GM12878 (cell line): ENCODE measurements around the gene GDF15.

Experiments used
- CEBPB ChIP-seq, 2 experiments: fragments of 150-350 bp in 1 of 2; IDR thresholded peaks; 2 replicates each; pipeline ENCODE4 v1.6.1; 2012 to 2014; ENCODE audit warnings: low read depth in 2 of 2, low read length in 2 of 2, borderline replicate concordance in 1 of 2, inconsistent platforms in 1 of 2
- CTCF ChIP-seq, 3 experiments: IDR thresholded peaks in 2 of 3; conservative IDR thresholded peaks in 1 of 3; 2 replicates each; pipeline ENCODE4 v1.5.1; 2011; ENCODE audit warnings: low read depth in 3 of 3, low read length in 3 of 3, mild to moderate bottlenecking in 3 of 3, control low read depth in 2 of 3, moderate library complexity in 2 of 3, inconsistent platforms in 1 of 3, mixed read lengths in 1 of 3; ENCODE audit not compliant: control insufficient read depth in 2 of 3, insufficient read depth in 1 of 3; ENCODE audit errors: extremely low read depth in 1 of 3
- ETV6 ChIP-seq, 2 experiments: fragments of 450-650 bp in 1 of 2; IDR thresholded peaks in 1 of 2; conservative IDR thresholded peaks in 1 of 2; 2 replicates each; pipeline ENCODE4 v1.6.1; 2014; ENCODE audit warnings: antibody characterized with exemption in 1 of 2, borderline replicate concordance in 1 of 2, low read depth in 1 of 2, mild to moderate bottlenecking in 1 of 2, moderate library complexity in 1 of 2
- JUNB ChIP-seq: IDR thresholded peaks from 2 replicates; pipeline ENCODE4 v1.6.1; 2016; ENCODE audit warnings: antibody characterized with exemption, mild to moderate bottlenecking
- POLR2A ChIP-seq: IDR thresholded peaks from 2 replicates; pipeline ENCODE4 v1.6.1; 2011; ENCODE audit warnings: low read depth, mild to moderate bottlenecking, low read length
- ZBTB4 ChIP-seq: fragments of 450-650 bp; formaldehyde crosslinking; IDR thresholded peaks from 2 replicates; pipeline ENCODE4 v1.4.0; 2022; ENCODE audit warnings: mild to moderate bottlenecking, moderate library complexity

GRCh38 chr19:18386543-18387271 lies 749 bp downstream of the GDF15 start:
- no peak for TF ChIP-seq ETV6 (conservative IDR thresholded peaks at IDR 0.05 in 1 of 2, IDR thresholded peaks at IDR 0.05 in 1 of 2; ENCODE audit: borderline replicate concordance in 1 of 2, low read depth in 1 of 2)
- TF ChIP-seq CEBPB (IDR thresholded peaks at IDR 0.05; ENCODE audit: borderline replicate concordance in 1 of 2, low read depth in 2 of 2, low read length in 2 of 2) = no peak
- no peak for TF ChIP-seq JUNB
- TF ChIP-seq CTCF (IDR thresholded peaks at IDR 0.05 in 2 of 3, conservative IDR thresholded peaks at IDR 0.05 in 1 of 3; ENCODE audit: control insufficient read depth in 2 of 3, extremely low read depth in 1 of 3, insufficient read depth in 1 of 3, low read depth in 3 of 3, low read length in 3 of 3) = no peak
- no peak for TF ChIP-seq ZBTB4 (CRISPR knock-in tag)
- no peak for TF ChIP-seq POLR2A
